ENCODE results near the gene EOLA2. TPM values are rescaled to one million over a fixed set of nuclear protein-coding genes. Genes with fewer than 3 reads are reported as not detected.
"Not testable (repeated sequence)": the region's sequence is repeated elsewhere in the genome, so short reads cannot be mapped to it uniquely, and the experiment has no call there.

EOLA2 gene
- total RNA-seq, 1 donor from 2014 or later = 118 TPM

GRCh38 chrX:149931355-149931754 is 6.9 kb downstream of the EOLA2 start:
- not testable (repeated sequence) for H3K4me3 Mint-ChIP-seq (ENCODE audit: unreplicated experiment); H3K27ac Mint-ChIP-seq (ENCODE audit: unreplicated experiment); H3K27me3 Mint-ChIP-seq (ENCODE audit: unreplicated experiment); H3K36me3 Mint-ChIP-seq (ENCODE audit: low read depth, unreplicated experiment); H3K9me3 Mint-ChIP-seq (ENCODE audit: unreplicated experiment); DNase-seq (ENCODE audit: low spot score); H3K4me1 Mint-ChIP-seq (ENCODE audit: unreplicated experiment)

DNA sequence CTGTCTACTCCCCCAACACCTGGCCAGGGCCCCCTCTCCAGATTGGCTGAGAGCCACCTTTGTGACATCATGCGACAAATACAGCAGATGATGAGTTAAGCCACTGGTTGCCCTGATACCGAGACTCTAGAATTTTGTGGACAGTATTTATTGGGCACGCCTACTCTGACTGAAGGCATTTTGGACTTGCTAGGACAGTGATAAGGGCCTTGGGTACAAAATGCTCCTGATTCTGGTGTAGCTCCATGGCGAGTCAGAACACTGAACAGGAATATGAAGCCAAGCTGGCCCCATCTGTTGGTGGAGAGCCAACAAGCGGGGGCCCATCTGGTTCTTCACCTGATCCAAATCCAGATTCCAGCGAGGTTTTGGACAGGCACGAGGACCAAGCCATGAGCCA is 8.9 kb downstream of the EOLA2 start, which contains the start of gene HSFX4:
HSFX4 (plus strand) TSS at position 174 of the 400 bp plus-strand sequence; CDS start at position 246, 72 bp downstream.
- H3K4me3 Mint-ChIP-seq (ENCODE audit: unreplicated experiment); H3K9me3 Mint-ChIP-seq (ENCODE audit: unreplicated experiment); DNase-seq (ENCODE audit: low spot score); H3K27ac Mint-ChIP-seq (ENCODE audit: unreplicated experiment); H3K36me3 Mint-ChIP-seq (ENCODE audit: low read depth, unreplicated experiment); H3K27me3 Mint-ChIP-seq (ENCODE audit: unreplicated experiment); H3K4me1 Mint-ChIP-seq (ENCODE audit: unreplicated experiment): not testable (repeated sequence)

DNA sequence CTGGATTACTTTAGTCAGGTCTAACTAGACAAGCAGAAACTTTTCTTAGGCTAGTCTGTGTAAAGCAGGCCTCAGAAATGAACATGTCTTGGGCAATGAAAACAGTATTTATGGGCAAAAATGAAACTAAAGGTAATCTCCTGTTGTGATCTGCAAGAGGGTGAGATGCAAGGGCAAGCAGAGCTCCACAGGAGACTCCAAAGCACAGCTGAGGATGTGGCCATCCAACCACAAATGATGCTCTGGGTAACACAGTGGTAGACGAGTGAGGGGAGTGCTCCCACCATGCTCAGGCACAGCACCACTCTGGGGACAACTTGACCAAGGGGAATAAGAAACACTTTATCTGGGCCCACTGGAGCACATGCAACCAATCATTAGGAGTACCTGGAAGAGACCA is 9.7 kb downstream of the EOLA2 start:
- DNase-seq (ENCODE audit: low spot score); H3K9me3 Mint-ChIP-seq (ENCODE audit: unreplicated experiment); H3K4me1 Mint-ChIP-seq (ENCODE audit: unreplicated experiment); H3K27me3 Mint-ChIP-seq (ENCODE audit: unreplicated experiment); H3K4me3 Mint-ChIP-seq (ENCODE audit: unreplicated experiment); H3K27ac Mint-ChIP-seq (ENCODE audit: unreplicated experiment); H3K36me3 Mint-ChIP-seq (ENCODE audit: low read depth, unreplicated experiment): not testable (repeated sequence)

DNA sequence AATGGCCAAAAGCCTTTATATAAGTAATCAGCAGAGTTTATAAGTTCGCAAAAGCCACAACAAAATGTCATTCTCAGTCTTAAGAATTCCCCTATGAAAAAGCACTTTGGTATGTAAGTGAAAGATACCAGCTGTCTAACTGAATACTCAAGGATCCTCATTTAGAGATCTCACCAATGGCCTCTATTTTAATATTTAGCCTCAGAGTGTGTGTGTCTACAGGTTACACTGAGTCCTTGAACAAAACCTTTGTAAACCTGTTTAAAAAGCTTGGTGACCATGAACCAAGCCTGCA is 10.4 kb downstream of the EOLA2 start:
- not testable (repeated sequence) for H3K36me3 Mint-ChIP-seq (ENCODE audit: low read depth, unreplicated experiment); H3K27ac Mint-ChIP-seq (ENCODE audit: unreplicated experiment); H3K4me3 Mint-ChIP-seq (ENCODE audit: unreplicated experiment); DNase-seq (ENCODE audit: low spot score); H3K9me3 Mint-ChIP-seq (ENCODE audit: unreplicated experiment); H3K4me1 Mint-ChIP-seq (ENCODE audit: unreplicated experiment); H3K27me3 Mint-ChIP-seq (ENCODE audit: unreplicated experiment)

- not testable (repeated sequence) for H3K36me3 Mint-ChIP-seq (ENCODE audit: low read depth, unreplicated experiment); H3K4me3 Mint-ChIP-seq (ENCODE audit: unreplicated experiment); H3K9me3 Mint-ChIP-seq (ENCODE audit: unreplicated experiment); H3K27me3 Mint-ChIP-seq (ENCODE audit: unreplicated experiment); H3K4me1 Mint-ChIP-seq (ENCODE audit: unreplicated experiment); DNase-seq (ENCODE audit: low spot score); H3K27ac Mint-ChIP-seq (ENCODE audit: unreplicated experiment)
Measured at GRCh38 chrX:149927245-149927963, 10.9 kb downstream of the EOLA2 start.

- H3K27me3 Mint-ChIP-seq (ENCODE audit: unreplicated experiment); H3K27ac Mint-ChIP-seq (ENCODE audit: unreplicated experiment); H3K4me1 Mint-ChIP-seq (ENCODE audit: unreplicated experiment); DNase-seq (ENCODE audit: low spot score); H3K36me3 Mint-ChIP-seq (ENCODE audit: low read depth, unreplicated experiment); H3K9me3 Mint-ChIP-seq (ENCODE audit: unreplicated experiment); H3K4me3 Mint-ChIP-seq (ENCODE audit: unreplicated experiment): not testable (repeated sequence)
Measured at GRCh38 chrX:149924434-149924833, 13.9 kb downstream of the EOLA2 start.

- not testable (repeated sequence) for H3K27me3 Mint-ChIP-seq (ENCODE audit: unreplicated experiment); H3K36me3 Mint-ChIP-seq (ENCODE audit: low read depth, unreplicated experiment); H3K27ac Mint-ChIP-seq (ENCODE audit: unreplicated experiment); H3K4me1 Mint-ChIP-seq (ENCODE audit: unreplicated experiment); H3K9me3 Mint-ChIP-seq (ENCODE audit: unreplicated experiment); DNase-seq (ENCODE audit: low spot score); H3K4me3 Mint-ChIP-seq (ENCODE audit: unreplicated experiment)
Measured at GRCh38 chrX:149923836-149924235, 14.5 kb downstream of the EOLA2 start.

- H3K36me3 Mint-ChIP-seq (ENCODE audit: low read depth, unreplicated experiment) = no peaks in the 10 kb centered on the region
- no peak overlapping the region for H3K4me3 Mint-ChIP-seq (ENCODE audit: unreplicated experiment)
- H3K27ac Mint-ChIP-seq (ENCODE audit: unreplicated experiment) = no peak overlapping the region
- no peaks in the 10 kb centered on the region for H3K4me1 Mint-ChIP-seq (ENCODE audit: unreplicated experiment)
- DNase-seq (ENCODE audit: low spot score) = no peak
- no peaks in the 10 kb centered on the region for H3K27me3 Mint-ChIP-seq (ENCODE audit: unreplicated experiment)
- TF ChIP-seq, protein P1, sequence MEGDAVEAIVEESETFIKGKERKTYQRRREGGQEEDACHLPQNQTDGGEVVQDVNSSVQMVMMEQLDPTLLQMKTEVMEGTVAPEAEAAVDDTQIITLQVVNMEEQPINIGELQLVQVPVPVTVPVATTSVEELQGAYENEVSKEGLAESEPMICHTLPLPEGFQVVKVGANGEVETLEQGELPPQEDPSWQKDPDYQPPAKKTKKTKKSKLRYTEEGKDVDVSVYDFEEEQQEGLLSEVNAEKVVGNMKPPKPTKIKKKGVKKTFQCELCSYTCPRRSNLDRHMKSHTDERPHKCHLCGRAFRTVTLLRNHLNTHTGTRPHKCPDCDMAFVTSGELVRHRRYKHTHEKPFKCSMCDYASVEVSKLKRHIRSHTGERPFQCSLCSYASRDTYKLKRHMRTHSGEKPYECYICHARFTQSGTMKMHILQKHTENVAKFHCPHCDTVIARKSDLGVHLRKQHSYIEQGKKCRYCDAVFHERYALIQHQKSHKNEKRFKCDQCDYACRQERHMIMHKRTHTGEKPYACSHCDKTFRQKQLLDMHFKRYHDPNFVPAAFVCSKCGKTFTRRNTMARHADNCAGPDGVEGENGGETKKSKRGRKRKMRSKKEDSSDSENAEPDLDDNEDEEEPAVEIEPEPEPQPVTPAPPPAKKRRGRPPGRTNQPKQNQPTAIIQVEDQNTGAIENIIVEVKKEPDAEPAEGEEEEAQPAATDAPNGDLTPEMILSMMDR (IDR thresholded peaks at IDR 0.05; ENCODE audit: unreplicated experiment) = no peak
- H3K9me3 Mint-ChIP-seq (ENCODE audit: unreplicated experiment) = no peaks in the 10 kb centered on the region
Measured at GRCh38 chrX:149916745-149917392, 21.4 kb downstream of the EOLA2 start.

All from endothelial cell (in vitro differentiated cells).